SU-DHL-6 (cell line): ENCODE results near the gene RBM20.

ENCODE experiments used
- CTCF ChIP-seq: fragments of 200-600 bp; sonication (generic); IDR thresholded peaks from one replicate; pipeline ENCODE4 v1.5.1; 2017; ENCODE audit warnings: antibody characterized with exemption, mild to moderate bottlenecking, low read length, moderate library complexity; ENCODE audit not compliant: insufficient read depth, poor library complexity, severe bottlenecking
- EZH2phosphoT487 ChIP-seq: fragments of 200-600 bp; sonication (generic), shearing (Covaris generic); conservative IDR thresholded peaks from 2 replicates; pipeline ENCODE4 v1.6.1; 2018; ENCODE audit warnings: mild to moderate bottlenecking, antibody characterized with exemption, low read length, moderate library complexity, mixed read lengths

DNA sequence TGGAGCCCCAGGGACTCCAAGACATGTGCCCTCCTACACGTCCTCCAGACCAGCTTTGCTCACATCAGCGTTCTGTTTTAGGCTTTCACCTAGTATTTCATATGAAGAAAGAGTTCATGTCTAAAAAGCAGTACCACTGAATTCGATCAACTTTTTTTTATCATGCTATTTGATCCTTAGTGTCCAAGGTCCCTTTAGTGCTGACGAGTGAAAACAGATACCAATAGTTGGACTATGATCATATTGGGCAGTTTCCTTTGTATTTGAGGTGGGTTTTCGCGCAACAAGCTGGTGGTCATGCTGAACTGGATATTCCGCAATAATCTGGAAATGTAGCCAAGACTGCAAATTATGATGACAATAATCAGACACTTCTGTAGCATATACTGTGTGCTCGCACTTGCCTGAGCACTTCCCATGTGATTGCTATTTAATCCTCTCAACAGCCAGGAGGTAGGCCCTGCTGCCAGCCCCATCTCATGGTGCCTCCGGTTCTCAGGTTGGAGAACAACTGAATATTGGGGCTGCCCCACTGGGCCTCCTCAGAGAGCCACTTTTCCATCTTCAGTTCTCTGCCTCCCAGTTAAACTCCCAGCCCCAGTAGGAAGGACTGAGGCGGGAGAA lies 65.9 kb downstream of the RBM20 start:
- TF ChIP-seq CTCF = no peak
- no peak for TF ChIP-seq EZH2phosphoT487
